K562 treated with DMSO at 1 percent for 24 hours (cell line): ENCODE data around the gene SPATA33. TPM values are rescaled to one million over a fixed set of nuclear protein-coding genes. Genes with fewer than 3 reads are reported as not detected.

ENCODE experiments used
- total RNA-seq: library from RNA; unstranded; fragments of 300-600 nt; gene quantifications from 2 replicates; pipeline ENCODE4 v1.2.3, GENCODE V29; 2022; ENCODE audit warnings: low read depth; ENCODE audit not compliant: insufficient read depth

SPATA33 gene
- total RNA-seq: 9.0 and 9.8 TPM in 2 replicates

GRCh38 chr16:89657442-89658220, at the start of gene SPATA33, which contains the start of gene CHMP1A:
Gene SPATA33, plus strand, starts transcription at chr16:89657836. Its CDS starts 76 bp downstream, at chr16:89657912.
Gene CHMP1A, minus strand, starts transcription at chr16:89657708. Its CDS starts 120 bp downstream, at chr16:89657588.

GRCh38 chr16:89613231-89613953, 44.2 kb upstream of the SPATA33 start, which contains the start of gene DPEP1:
Gene DPEP1, plus strand, starts transcription at chr16:89613642. Its CDS starts 16,769 bp downstream, at chr16:89630411.

GRCh38 chr16:89686520-89687091, 29.0 kb downstream of the SPATA33 start, which contains the start of gene CDK10:
Gene CDK10, plus strand, starts transcription at chr16:89686689. Its CDS starts 22 bp downstream, at chr16:89686711.

GRCh38 chr16:89701425-89702406, 44.1 kb downstream of the SPATA33 start, which contains the start of gene SPATA2L:
Gene SPATA2L, minus strand, starts transcription at chr16:89701705. Its CDS starts 473 bp downstream, at chr16:89701232.

Other genes starting within 250 kb of the SPATA33 start
- gene ANKRD11, start 167.3 kb upstream of the SPATA33 start, total RNA-seq: 112 and 116 TPM in 2 replicates
- 67.3 and 86.4 TPM in 2 replicates for gene SPG7, start 149.4 kb upstream of the SPATA33 start, total RNA-seq
- 12,285 and 13,919 TPM in 2 replicates for gene RPL13, start 97.2 kb upstream of the SPATA33 start, total RNA-seq
- 2.4 and 4.2 TPM in 2 replicates for gene CPNE7, start 82.1 kb upstream of the SPATA33 start, total RNA-seq
- gene DPEP1, start 44.2 kb upstream of the SPATA33 start, total RNA-seq: 1.6 TPM in 1 of 2 replicates, not detected in the other
- 94.2 and 99.1 TPM in 2 replicates for gene CHMP1A, start 128 bp upstream of the SPATA33 start, total RNA-seq
- 25.9 and 38.1 TPM in 2 replicates for gene CDK10, start 28.9 kb downstream of the SPATA33 start, total RNA-seq
- 28.2 and 29.0 TPM in 2 replicates for gene SPATA2L, start 43.9 kb downstream of the SPATA33 start, total RNA-seq
- 22.4 and 26.3 TPM in 2 replicates for gene VPS9D1, start 63.1 kb downstream of the SPATA33 start, total RNA-seq
- 19.5 and 21.9 TPM in 2 replicates for gene ZNF276, start 63.7 kb downstream of the SPATA33 start, total RNA-seq
- 34.8 and 36.8 TPM in 2 replicates for gene FANCA, start 158.8 kb downstream of the SPATA33 start, total RNA-seq
- gene SPIRE2, start 170.6 kb downstream of the SPATA33 start, total RNA-seq: 5.4 and 8.0 TPM in 2 replicates
- gene TCF25, start 215.8 kb downstream of the SPATA33 start, total RNA-seq: 111 and 127 TPM in 2 replicates